Transverse colon (tissue), 4 donors: ENCODE measurements around the gene C1orf56. TPM values are rescaled to one million over a fixed set of nuclear protein-coding genes. Genes with fewer than 3 reads are reported as not detected.

Source experiments
- DNase-seq: peaks from one replicate; pipeline ENCODE4 v3.0.0-alpha.2; 2019
- H3K27ac ChIP-seq, 4 donors: fragments of 200-600 bp; sonication (generic); 2 replicates each; pipeline ENCODE4 v1.5.1; 2016 to 2018; ENCODE audit warnings: inconsistent platforms in 4 of 4
- H3K27me3 ChIP-seq: fragments of 200-600 bp; sonication (generic); 2 replicates; pipeline ENCODE4 v1.5.1; 2017; ENCODE audit warnings: inconsistent platforms
- H3K36me3 ChIP-seq, 4 donors: fragments of 200-600 bp; sonication (generic); 2 replicates each; pipeline ENCODE4 v1.5.1; 2017 to 2019; ENCODE audit warnings: inconsistent platforms in 4 of 4
- H3K4me1 ChIP-seq, 4 donors: fragments of 200-600 bp; sonication (generic); 2 replicates each; pipeline ENCODE4 v1.5.1; 2017 to 2020; ENCODE audit warnings: inconsistent platforms in 4 of 4
- H3K4me3 ChIP-seq, 4 donors: fragments of 200-600 bp; sonication (generic); 1 replicate in 1 of 4; 2 replicates in 3 of 4; pipeline versions ENCODE4 v1.5.1 to v1.6.1; 2017 to 2019; ENCODE audit warnings: inconsistent platforms in 4 of 4
- H3K9me3 ChIP-seq, 2 donors: fragments of 200-600 bp; sonication (generic); 2 replicates each; pipeline ENCODE4 v1.5.1; 2017 to 2019; ENCODE audit warnings: inconsistent platforms in 2 of 2
- EP300 ChIP-seq: sonication (generic); formaldehyde crosslinking; IDR thresholded peaks from one replicate; pipeline ENCODE4 v1.6.1; 2017; ENCODE audit warnings: antibody characterized with exemption, low read depth
- POLR2A ChIP-seq: fragments of 450-650 bp; IDR thresholded peaks from one replicate; pipeline ENCODE4 v1.6.1; 2016; ENCODE audit warnings: antibody characterized with exemption, mild to moderate bottlenecking, moderate library complexity
- POLR2AphosphoS5 ChIP-seq, 3 donors: sonication (generic); formaldehyde crosslinking; IDR thresholded peaks; one replicate each; pipeline ENCODE4 v1.6.1; 2016; ENCODE audit warnings: antibody characterized with exemption in 3 of 3
- WGBS, 2 donors: methylation state at CpG; one replicate each; pipeline ENCODE4 v1.1.5; 2018; ENCODE audit warnings: low coverage in 1 of 2; 5-methylcytosine and 5-hydroxymethylcytosine counted together
- in situ Hi-C, 4 donors: fragments of 200-750 bp; cut with MboI; loops; one replicate each; pipeline versions ENCODE4 v1.15.0 to v1.15.1; 2017; ENCODE audit warnings: low sequenced_read_pairs in 3 of 4, low pct_ligation_motif_present in 1 of 4, low pct_unique_long_range_greater_than_20kb in 1 of 4
- intact Hi-C: fragments of 100-400 bp; cut with DNase I; formaldehyde crosslinking; loops from one replicate; pipeline ENCODE4 v1.15.1; 2023; ENCODE audit warnings: low total_unique reads
- total RNA-seq, 4 donors: library from RNA; depleted of rRNA; stranded (reverse); fragments of >200 nt; gene quantifications; one replicate each; pipeline ENCODE4 v1.1.0, GENCODE V29; 2016
- TF ChIP-seq, protein P1 (sequence below), 5 experiments: fragments of 200-600 bp in 3 of 5; fragments of 450-650 bp in 2 of 5; sonication (generic) in 3 of 5; IDR thresholded peaks; 1 replicate in 2 of 5; 2 replicates in 3 of 5; pipeline ENCODE4 v1.5.1; 2016 to 2017; ENCODE audit warnings: antibody characterized with exemption in 5 of 5, inconsistent platforms in 3 of 5, mild to moderate bottlenecking in 2 of 5, moderate library complexity in 1 of 5

The C1orf56 gene
- total RNA-seq, 4 donors from 2014 or later, result 1.5 to 3.7 (median 2.8) TPM

DNA sequence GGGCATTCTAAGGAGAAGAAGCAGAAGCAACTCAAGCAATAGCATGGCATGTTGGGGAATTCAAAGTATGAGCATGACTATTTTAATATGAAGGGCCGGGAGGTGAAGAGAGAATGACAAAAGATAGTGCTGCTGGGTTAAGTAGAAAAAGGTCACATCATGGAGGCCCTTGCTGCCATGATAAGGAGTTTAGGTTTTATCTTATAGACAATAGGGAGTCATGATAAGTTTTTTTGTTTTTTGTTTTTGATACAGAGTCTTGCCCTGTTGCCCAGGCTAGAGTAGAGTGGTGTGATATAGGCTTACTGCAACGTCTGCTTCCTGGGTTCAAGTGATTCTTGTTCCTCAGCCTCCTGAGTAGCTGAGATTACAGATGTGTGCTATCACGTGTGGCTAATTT, 8.0 kb upstream of the C1orf56 start:
- no peaks in the 10 kb centered on the region for H3K27me3 ChIP-seq
- H3K36me3 ChIP-seq, result peaks cover 0 to 6% (median under 1%) of the 10 kb centered on the region in 4 donors
- H3K4me3 ChIP-seq, result no peak overlapping the region
- in situ Hi-C loops (loop anchor here in 1 of 4 donors (25.0 kb wide), 1 partner anchor 123 kb away; the partner anchor contains the start of genes LYSMD1, SCNM1 and TNFAIP8L2), intact Hi-C loops (no loop called here)
- no peaks in the 10 kb centered on the region for H3K4me1 ChIP-seq
- no peak overlapping the region for H3K27ac ChIP-seq
- TF ChIP-seq EP300 (no peak), POLR2AphosphoS5 (IDR thresholded peaks at IDR 0.05) (no peak)
- TF ChIP-seq, protein P1, sequence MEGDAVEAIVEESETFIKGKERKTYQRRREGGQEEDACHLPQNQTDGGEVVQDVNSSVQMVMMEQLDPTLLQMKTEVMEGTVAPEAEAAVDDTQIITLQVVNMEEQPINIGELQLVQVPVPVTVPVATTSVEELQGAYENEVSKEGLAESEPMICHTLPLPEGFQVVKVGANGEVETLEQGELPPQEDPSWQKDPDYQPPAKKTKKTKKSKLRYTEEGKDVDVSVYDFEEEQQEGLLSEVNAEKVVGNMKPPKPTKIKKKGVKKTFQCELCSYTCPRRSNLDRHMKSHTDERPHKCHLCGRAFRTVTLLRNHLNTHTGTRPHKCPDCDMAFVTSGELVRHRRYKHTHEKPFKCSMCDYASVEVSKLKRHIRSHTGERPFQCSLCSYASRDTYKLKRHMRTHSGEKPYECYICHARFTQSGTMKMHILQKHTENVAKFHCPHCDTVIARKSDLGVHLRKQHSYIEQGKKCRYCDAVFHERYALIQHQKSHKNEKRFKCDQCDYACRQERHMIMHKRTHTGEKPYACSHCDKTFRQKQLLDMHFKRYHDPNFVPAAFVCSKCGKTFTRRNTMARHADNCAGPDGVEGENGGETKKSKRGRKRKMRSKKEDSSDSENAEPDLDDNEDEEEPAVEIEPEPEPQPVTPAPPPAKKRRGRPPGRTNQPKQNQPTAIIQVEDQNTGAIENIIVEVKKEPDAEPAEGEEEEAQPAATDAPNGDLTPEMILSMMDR (IDR thresholded peaks at IDR 0.05), result no peak
- 88 to 90% methylated on average over 2 to 3 of the region's 3 CpGs for WGBS, 2 donors
- no peak for DNase-seq
- H3K9me3 ChIP-seq, result no peaks in the 10 kb centered on the region

DNA sequence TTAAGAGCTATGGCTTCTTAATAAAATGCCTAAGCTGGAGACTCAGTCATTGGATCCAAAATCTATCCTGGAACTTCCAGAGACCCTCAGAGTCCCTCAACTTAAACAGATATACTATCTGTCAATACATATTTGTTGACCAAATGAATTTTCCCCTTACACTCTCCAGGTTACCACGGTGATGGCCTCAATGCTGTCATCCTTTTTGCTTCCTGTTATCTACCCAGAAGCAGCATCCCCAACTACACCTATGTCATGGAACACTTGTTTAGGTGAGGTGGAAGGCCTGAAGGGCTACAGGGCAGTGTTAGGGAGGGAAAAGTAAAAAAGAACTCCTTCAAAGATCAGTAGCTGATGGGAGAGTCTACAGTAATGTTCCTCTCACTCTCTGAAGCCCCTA, 4.4 kb upstream of the C1orf56 start:
- no peak overlapping the region for H3K4me3 ChIP-seq
- no peak for DNase-seq
- H3K4me1 ChIP-seq, result peaks cover 3 to 8% (median 7%) of the 10 kb centered on the region in 4 donors
- no peak for TF ChIP-seq EP300
- TF ChIP-seq POLR2A, result no peak
- whole genome bisulfite sequencing, 2 donors, result 80 to 84% methylated on average over 1 of the region's 1 CpG
- intact Hi-C loops (no loop called here), in situ Hi-C loops (loop anchor here in 1 of 4 donors (25.0 kb wide), 1 partner anchor 119 kb away; the partner anchor contains the start of genes LYSMD1, SCNM1 and TNFAIP8L2)
- no peak overlapping the region for H3K27ac ChIP-seq
- H3K27me3 ChIP-seq, result no peaks in the 10 kb centered on the region
- no peaks in the 10 kb centered on the region for H3K36me3 ChIP-seq
- no peaks in the 10 kb centered on the region for H3K9me3 ChIP-seq

DNA sequence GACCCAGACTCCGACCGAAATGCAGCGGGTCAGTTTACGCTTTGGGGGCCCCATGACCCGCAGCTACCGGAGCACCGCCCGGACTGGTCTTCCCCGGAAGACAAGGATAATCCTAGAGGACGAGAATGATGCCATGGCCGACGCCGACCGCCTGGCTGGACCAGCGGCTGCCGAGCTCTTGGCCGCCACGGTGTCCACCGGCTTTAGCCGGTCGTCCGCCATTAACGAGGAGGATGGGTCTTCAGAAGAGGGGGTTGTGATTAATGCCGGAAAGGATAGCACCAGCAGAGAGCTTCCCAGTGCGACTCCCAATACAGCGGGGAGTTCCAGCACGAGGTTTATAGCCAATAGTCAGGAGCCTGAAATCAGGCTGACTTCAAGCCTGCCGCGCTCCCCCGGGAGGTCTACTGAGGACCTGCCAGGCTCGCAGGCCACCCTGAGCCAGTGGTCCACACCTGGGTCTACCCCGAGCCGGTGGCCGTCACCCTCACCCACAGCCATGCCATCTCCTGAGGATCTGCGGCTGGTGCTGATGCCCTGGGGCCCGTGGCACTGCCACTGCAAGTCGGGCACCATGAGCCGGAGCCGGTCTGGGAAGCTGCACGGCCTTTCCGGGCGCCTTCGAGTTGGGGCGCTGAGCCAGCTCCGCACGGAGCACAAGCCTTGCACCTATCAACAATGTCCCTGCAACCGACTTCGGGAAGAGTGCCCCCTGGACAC, 534 bp downstream of the C1orf56 start:
- peak overlapping the region; percentile 85 to 89 (median 88) for H3K27ac ChIP-seq
- peaks cover 0 to 11% (median 2%) of the 10 kb centered on the region in 4 donors for H3K36me3 ChIP-seq
- H3K9me3 ChIP-seq, result no peaks in the 10 kb centered on the region
- TF ChIP-seq, protein P1 (IDR thresholded peaks at IDR 0.05), result peak in 2 of 5 experiments; percentile 52 to 56
- TF ChIP-seq EP300 (no peak), POLR2AphosphoS5 (IDR thresholded peaks at IDR 0.05) (peak in 2 of 3 donors; percentile 25 to 61), POLR2A (no peak)
- DNase-seq, result peak; percentile 76
- intact Hi-C loops, result no loop called here
- in situ Hi-C loops, result loop anchor here in 1 of 4 donors (25.0 kb wide), 1 partner anchor 114 kb away; the partner anchor contains the start of genes LYSMD1, SCNM1 and TNFAIP8L2
- peaks cover 3 to 16% (median 10%) of the 10 kb centered on the region in 4 donors for H3K4me1 ChIP-seq
- peak overlapping the region; percentile 54 to 80 (median 62) for H3K4me3 ChIP-seq
- WGBS, 2 donors, result 1% methylated on average over 40 of the region's 48 CpGs; no CpG with 5 or more reads in 1 of the 2 donors
- no peaks in the 10 kb centered on the region for H3K27me3 ChIP-seq

DNA sequence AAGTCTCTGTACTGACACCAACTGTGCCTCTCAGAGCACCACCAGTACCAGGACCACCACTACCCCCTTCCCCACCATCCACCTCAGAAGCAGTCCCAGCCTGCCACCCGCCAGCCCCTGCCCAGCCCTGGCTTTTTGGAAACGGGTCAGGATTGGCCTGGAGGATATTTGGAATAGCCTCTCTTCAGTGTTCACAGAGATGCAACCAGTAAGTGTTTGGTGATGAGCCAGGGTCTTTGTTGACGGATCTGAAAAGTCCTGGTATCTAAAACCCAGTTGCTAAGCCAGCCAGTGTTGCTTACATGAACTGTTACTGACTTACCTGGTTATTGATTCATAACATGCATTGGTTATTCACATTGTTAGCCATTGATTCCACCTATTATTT, 1.1 kb downstream of the C1orf56 start:
- H3K9me3 ChIP-seq, result no peaks in the 10 kb centered on the region
- peaks cover 0 to 17% (median 5%) of the 10 kb centered on the region in 4 donors for H3K36me3 ChIP-seq
- intact Hi-C loops, result no loop called here
- H3K27me3 ChIP-seq, result no peaks in the 10 kb centered on the region
- peak overlapping the region; percentile 85 to 89 (median 88) for H3K27ac ChIP-seq
- H3K4me3 ChIP-seq, result peak overlapping the region; percentile 54 to 80 (median 62)
- WGBS, 2 donors, result 35 to 40% methylated on average over 1 to 3 of the region's 3 CpGs
- DNase-seq, result no peak
- TF ChIP-seq POLR2A (no peak), POLR2AphosphoS5 (IDR thresholded peaks at IDR 0.05) (no peak), EP300 (no peak)
- TF ChIP-seq, protein P1 (IDR thresholded peaks at IDR 0.05), result peak in 3 of 5 experiments; percentile 41 to 53 (median 43)
- peaks cover 3 to 16% (median 10%) of the 10 kb centered on the region in 4 donors for H3K4me1 ChIP-seq
- in situ Hi-C loops, result loop anchor here in 1 of 4 donors (25.0 kb wide), 1 partner anchor 114 kb away; the partner anchor contains the start of genes LYSMD1, SCNM1 and TNFAIP8L2
